ENCODE measurements around the gene PTPN4. TPM values are rescaled to one million over a fixed set of nuclear protein-coding genes. Genes with fewer than 3 reads are reported as not detected.

PTPN4 gene
- total RNA-seq, 2 donors from 2014 or later, result 52.6 to 69.8 TPM

GRCh38 chr2:119734047-119734446 lies 25.7 kb upstream of the PTPN4 start:
- no peaks in the 10 kb centered on the region for H3K36me3 ChIP-seq (ENCODE audit: control insufficient read depth, insufficient read depth, low read length)
- Mint-ChIP-seq H3K4me3 (no peak overlapping the region), H3K27ac (no peak overlapping the region), H3K27me3 (ENCODE audit: insufficient read depth) (peaks cover 3% of the 10 kb centered on the region), H3K9me3 (no peaks in the 10 kb centered on the region), H3K4me1 (peaks cover 2% of the 10 kb centered on the region), H3K36me3 (ENCODE audit: low read depth) (no peaks in the 10 kb centered on the region)
- 96 to 97% methylated on average over 4 of the region's 4 CpGs for WGBS, 2 experiments (ENCODE audit: insufficient coverage in 1 of 2, insufficient read length in 1 of 2)
- H3K9ac ChIP-seq (ENCODE audit: extremely low read depth, low read length, poor library complexity, severe bottlenecking), result no peak overlapping the region
- no peaks in the 10 kb centered on the region for H3K4me1 ChIP-seq (ENCODE audit: control insufficient read depth, insufficient read depth, low read length)
- no peak overlapping the region for H3K27ac ChIP-seq (ENCODE audit: low read depth, low read length)
- H3K4me3 ChIP-seq (ENCODE audit: low read length), result no peak overlapping the region
- no peak for TF ChIP-seq CTCF (conservative IDR thresholded peaks at IDR 0.05)
- DNase-seq, result no peak
- no peaks in the 10 kb centered on the region for H3K27me3 ChIP-seq (ENCODE audit: control insufficient read depth, insufficient read depth, low read length, poor library complexity, severe bottlenecking)
- H3K9me3 ChIP-seq (ENCODE audit: control insufficient read depth, low read length), result no peaks in the 10 kb centered on the region

DNA sequence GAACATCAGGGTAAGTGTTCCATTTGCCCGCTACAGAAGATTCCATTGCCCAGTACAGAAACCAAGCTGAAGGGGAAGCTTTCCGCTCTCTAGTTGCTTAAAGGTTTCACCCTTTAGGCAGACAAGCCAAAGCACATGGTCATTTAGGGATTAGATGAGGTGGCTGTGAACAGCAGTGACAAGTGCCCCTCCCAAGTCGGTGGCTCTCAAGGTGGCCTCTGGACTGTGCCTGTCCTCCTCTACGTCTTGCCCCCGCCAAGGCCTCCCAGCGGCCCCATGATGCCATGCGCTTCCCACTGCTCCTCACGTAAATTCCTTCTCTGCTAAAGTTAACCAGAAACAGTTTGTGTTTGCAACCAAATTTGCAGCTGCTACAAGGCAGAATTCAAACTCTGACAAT lies 24.2 kb upstream of the PTPN4 start:
- no peak for DNase-seq
- Histone ChIP-seq H3K36me3 (ENCODE audit: control insufficient read depth, insufficient read depth, low read length) (no peaks in the 10 kb centered on the region), H3K4me3 (ENCODE audit: low read length) (no peak overlapping the region), H3K9ac (ENCODE audit: extremely low read depth, low read length, poor library complexity, severe bottlenecking) (no peak overlapping the region), H3K27me3 (ENCODE audit: control insufficient read depth, insufficient read depth, low read length, poor library complexity, severe bottlenecking) (no peaks in the 10 kb centered on the region), H3K27ac (ENCODE audit: low read depth, low read length) (no peak overlapping the region), H3K9me3 (ENCODE audit: control insufficient read depth, low read length) (no peaks in the 10 kb centered on the region), H3K4me1 (ENCODE audit: control insufficient read depth, insufficient read depth, low read length) (no peaks in the 10 kb centered on the region)
- H3K9me3 Mint-ChIP-seq, result no peaks in the 10 kb centered on the region
- H3K27ac Mint-ChIP-seq, result no peak overlapping the region
- peaks cover 3% of the 10 kb centered on the region for H3K27me3 Mint-ChIP-seq (ENCODE audit: insufficient read depth)
- no peak overlapping the region for H3K4me3 Mint-ChIP-seq
- no peak for TF ChIP-seq CTCF (conservative IDR thresholded peaks at IDR 0.05)
- H3K36me3 Mint-ChIP-seq (ENCODE audit: low read depth), result no peaks in the 10 kb centered on the region
- WGBS, 2 experiments (ENCODE audit: insufficient coverage in 1 of 2, insufficient read length in 1 of 2), result 92 to 97% methylated on average over 7 to 8 of the region's 8 CpGs
- peaks cover 2% of the 10 kb centered on the region for H3K4me1 Mint-ChIP-seq

- Histone ChIP-seq H3K27ac (ENCODE audit: low read depth, low read length) (no peak overlapping the region), H3K36me3 (ENCODE audit: control insufficient read depth, insufficient read depth, low read length) (no peaks in the 10 kb centered on the region), H3K9me3 (ENCODE audit: control insufficient read depth, low read length) (no peaks in the 10 kb centered on the region), H3K4me3 (ENCODE audit: low read length) (no peak overlapping the region), H3K27me3 (ENCODE audit: control insufficient read depth, insufficient read depth, low read length, poor library complexity, severe bottlenecking) (no peaks in the 10 kb centered on the region), H3K4me1 (ENCODE audit: control insufficient read depth, insufficient read depth, low read length) (no peaks in the 10 kb centered on the region), H3K9ac (ENCODE audit: extremely low read depth, low read length, poor library complexity, severe bottlenecking) (no peak overlapping the region)
- 70 to 79% methylated on average over 5 of the region's 5 CpGs for WGBS, 2 experiments (ENCODE audit: insufficient coverage in 1 of 2, insufficient read length in 1 of 2)
- Mint-ChIP-seq H3K36me3 (ENCODE audit: low read depth) (no peaks in the 10 kb centered on the region), H3K4me3 (no peak overlapping the region), H3K9me3 (no peaks in the 10 kb centered on the region), H3K27ac (no peak overlapping the region), H3K27me3 (ENCODE audit: insufficient read depth) (peaks cover 3% of the 10 kb centered on the region), H3K4me1 (peaks cover 2% of the 10 kb centered on the region)
- DNase-seq, result no peak
- TF ChIP-seq CTCF (conservative IDR thresholded peaks at IDR 0.05), result no peak
Measured at GRCh38 chr2:119736021-119736420, 23.7 kb upstream of the PTPN4 start.

Data from endodermal cell (in vitro differentiated cells).